ENCODE data around the gene GJA8.
"Not testable (repeated sequence)": the region's sequence is repeated elsewhere in the genome, so short reads cannot be mapped to it uniquely, and the experiment has no call there.

GJA8 gene

GRCh38 chr1:147902253-147902845, at the start of gene GJA8:
GJA8 (plus strand) TSS chr1:147902795; CDS start chr1:147907956, 5,161 bp downstream.
- TF ChIP-seq CTCF (IDR thresholded peaks at IDR 0.05; ENCODE audit: insufficient read depth, low read depth, low read length, missing control alignments): no peak
- H3K4me3 ChIP-seq (ENCODE audit: low read length): no peak within 1 kb of the TSS
- no peak for DNase-seq (ENCODE audit: low read depth)

- peak; percentile 50 for DNase-seq (ENCODE audit: low read depth)
- H3K4me3 ChIP-seq (ENCODE audit: low read length): no peak overlapping the region
- TF ChIP-seq CTCF (IDR thresholded peaks at IDR 0.05; ENCODE audit: insufficient read depth, low read depth, low read length, missing control alignments): no peak
Measured at GRCh38 chr1:147853391-147853790, 49.2 kb upstream of the GJA8 start.

- DNase-seq (ENCODE audit: low read depth): not testable (repeated sequence)
Measured at GRCh38 chr1:147854989-147855388, 47.6 kb upstream of the GJA8 start.

GRCh38 chr1:147855996-147856395, 46.6 kb upstream of the GJA8 start:
- not testable (repeated sequence) for H3K4me3 ChIP-seq (ENCODE audit: low read length); DNase-seq (ENCODE audit: low read depth)

More at GRCh38 chr1:147854989-147855388, 47.6 kb upstream of the GJA8 start:
- not testable (repeated sequence) for H3K4me3 ChIP-seq (ENCODE audit: low read length)

GRCh38 chr1:147867204-147867603, 35.4 kb upstream of the GJA8 start:
- not testable (repeated sequence) for DNase-seq (ENCODE audit: low read depth)

GRCh38 chr1:147878022-147878421, 24.6 kb upstream of the GJA8 start:
- DNase-seq (ENCODE audit: low read depth): no peak
- TF ChIP-seq CTCF (IDR thresholded peaks at IDR 0.05; ENCODE audit: insufficient read depth, low read depth, low read length, missing control alignments): no peak
- no peak overlapping the region for H3K4me3 ChIP-seq (ENCODE audit: low read length)

More at GRCh38 chr1:147867204-147867603, 35.4 kb upstream of the GJA8 start:
- H3K4me3 ChIP-seq (ENCODE audit: low read length): not testable (repeated sequence)

GRCh38 chr1:147879911-147880310, 22.7 kb upstream of the GJA8 start:
- H3K4me3 ChIP-seq (ENCODE audit: low read length): no peak overlapping the region
- no peak for DNase-seq (ENCODE audit: low read depth)
- no peak for TF ChIP-seq CTCF (IDR thresholded peaks at IDR 0.05; ENCODE audit: insufficient read depth, low read depth, low read length, missing control alignments)

GRCh38 chr1:147882535-147882934, 20.1 kb upstream of the GJA8 start:
- no peak overlapping the region for H3K4me3 ChIP-seq (ENCODE audit: low read length)
- no peak for TF ChIP-seq CTCF (IDR thresholded peaks at IDR 0.05; ENCODE audit: insufficient read depth, low read depth, low read length, missing control alignments)
- peak; percentile 38 for DNase-seq (ENCODE audit: low read depth)
